SK-N-SH (cell line): ENCODE measurements around the gene PPFIBP2. TPM values are rescaled to one million over a fixed set of nuclear protein-coding genes. Genes with fewer than 3 reads are reported as not detected.

Experiments
- CTCF ChIA-PET: fragments of 300-600, 350-600 bp; formaldehyde crosslinking; extraction: SDS; loops from one replicate; lab custom pipeline; 2021; lab: Yijun Ruan, JAX
- POLR2A ChIA-PET: fragments of 350-600 bp; sonication (Branson Sonifier 250); formaldehyde crosslinking; extraction: SDS; loops from one replicate; lab custom pipeline; 2020; ENCODE audit warnings: antibody characterized with exemption, inconsistent platforms; lab: Yijun Ruan, JAX
- DNase-seq: peaks from one replicate; pipeline ENCODE4 v3.0.0; 2012
- H2AFZ ChIP-seq: fragments of 200-600 bp; sonication (generic); 2 replicates; pipeline ENCODE4 v1.8.1; 2016; ENCODE audit warnings: antibody characterized with exemption, mild to moderate bottlenecking, low read depth
- H3F3A ChIP-seq: fragments of 200-600 bp; sonication (generic); replicated peaks from 2 replicates; pipeline ENCODE3; 2016; ENCODE audit warnings: antibody characterized with exemption, mild to moderate bottlenecking; ENCODE audit not compliant: insufficient read depth
- H3K27ac ChIP-seq, 2 experiments: fragments of 200-500 bp in 1 of 2; fragments of 200-600 bp in 1 of 2; sonication (Bioruptor generic) in 1 of 2; sonication (generic), shearing (Covaris generic) in 1 of 2; 2 replicates each; pipeline versions ENCODE4 v1.5.1 to v1.6.1; 2014 to 2016; ENCODE audit warnings: low read depth in 2 of 2, inconsistent platforms in 1 of 2, low read length in 1 of 2, mild to moderate bottlenecking in 1 of 2, mixed read lengths in 1 of 2
- H3K27me3 ChIP-seq: fragments of 200-600 bp; sonication (generic), shearing (Covaris generic); 2 replicates; pipeline ENCODE4 v1.6.1; 2016; ENCODE audit warnings: mixed run types; ENCODE audit not compliant: insufficient read depth
- H3K36me3 ChIP-seq, 2 experiments: fragments of 200-500 bp in 1 of 2; fragments of 200-600 bp in 1 of 2; sonication (Bioruptor generic) in 1 of 2; sonication (generic) in 1 of 2; replicated peaks in 1 of 2; 2 replicates each; pipeline versions ENCODE3 to v1.5.1; 2014 to 2016; ENCODE audit warnings: low read length in 1 of 2, mild to moderate bottlenecking in 1 of 2; ENCODE audit not compliant: insufficient read depth in 2 of 2, control insufficient read depth in 1 of 2
- H3K4me1 ChIP-seq, 2 experiments: fragments of 200-500 bp in 1 of 2; fragments of 200-600 bp in 1 of 2; sonication (Bioruptor generic) in 1 of 2; sonication (generic), shearing (Covaris generic) in 1 of 2; 2 replicates each; pipeline versions ENCODE4 v1.5.1 to v1.6.1; 2014 to 2016; ENCODE audit warnings: low read depth in 1 of 2, low read length in 1 of 2, mixed run types in 1 of 2; ENCODE audit not compliant: insufficient read depth in 2 of 2, control insufficient read depth in 1 of 2
- H3K4me2 ChIP-seq: fragments of 200-600 bp; sonication (generic), shearing (Covaris generic); 2 replicates; pipeline ENCODE4 v1.6.1; 2017; ENCODE audit warnings: mixed run types
- H3K4me3 ChIP-seq, 2 experiments: fragments of 200-500 bp in 1 of 2; fragments of 200-600 bp in 1 of 2; sonication (Bioruptor generic) in 1 of 2; sonication (generic), shearing (Covaris generic) in 1 of 2; 2 replicates each; pipeline versions ENCODE4 v1.5.1 to v1.8.1; 2014 to 2016; ENCODE audit warnings: low read depth in 2 of 2, inconsistent platforms in 1 of 2, low read length in 1 of 2, mild to moderate bottlenecking in 1 of 2, mixed read lengths in 1 of 2, moderate library complexity in 1 of 2
- H3K79me2 ChIP-seq: fragments of 200-600 bp; sonication (generic); 2 replicates; pipeline ENCODE4 v1.8.1; 2017; ENCODE audit warnings: mild to moderate bottlenecking; ENCODE audit not compliant: insufficient read depth
- H3K9ac ChIP-seq: fragments of 200-600 bp; sonication (generic); 2 replicates; pipeline ENCODE4 v1.6.1; 2017; ENCODE audit warnings: mixed run types
- H3K9me2 ChIP-seq: fragments of 200-600 bp; sonication (generic); 2 replicates; pipeline ENCODE4 v1.6.1; 2017; ENCODE audit warnings: mixed run types
- H3K9me3 ChIP-seq: fragments of 200-600 bp; sonication (generic); 2 replicates; pipeline ENCODE4 v1.6.1; 2017; ENCODE audit warnings: mixed run types, mild to moderate bottlenecking, moderate library complexity
- H4K20me1 ChIP-seq: fragments of 200-600 bp; sonication (generic); 2 replicates; pipeline ENCODE4 v1.6.1; 2017; ENCODE audit warnings: mild to moderate bottlenecking, mixed run types; ENCODE audit not compliant: insufficient read depth
- CHD2 ChIP-seq: fragments of 150-350 bp; IDR thresholded peaks from 2 replicates; pipeline ENCODE4 v1.6.1; 2018; ENCODE audit warnings: low read length; ENCODE audit not compliant: partially characterized antibody
- ELF1 ChIP-seq: IDR thresholded peaks from 2 replicates; pipeline ENCODE4 v1.4.0; 2012
- EZH2phosphoT487 ChIP-seq: fragments of 200-600 bp; sonication (generic); IDR thresholded peaks from 2 replicates; pipeline ENCODE4 v1.6.1; 2017; ENCODE audit warnings: low read depth, mixed run types, mild to moderate bottlenecking, antibody characterized with exemption, moderate library complexity, borderline replicate concordance
- FOXJ3 ChIP-seq: sonication (generic); formaldehyde crosslinking; IDR thresholded peaks from 2 replicates; pipeline ENCODE4 v1.5.1; 2020; ENCODE audit warnings: mild to moderate bottlenecking, missing genetic modification reagents
- FOXM1 ChIP-seq: IDR thresholded peaks from 2 replicates; pipeline ENCODE4 v1.4.0; 2012; ENCODE audit warnings: low read depth, mild to moderate bottlenecking
- GATA2 ChIP-seq: sonication (generic); formaldehyde crosslinking; IDR thresholded peaks from 2 replicates; pipeline ENCODE4 v1.5.0; 2020; ENCODE audit warnings: mild to moderate bottlenecking, missing genetic modification reagents
- IRF3 ChIP-seq: fragments of 150-350 bp; IDR thresholded peaks from 2 replicates; pipeline ENCODE4 v1.6.1; 2016; ENCODE audit warnings: mild to moderate bottlenecking, low read depth, low read length
- MAX ChIP-seq: IDR thresholded peaks from 2 replicates; pipeline ENCODE4 v1.4.0; 2012; ENCODE audit warnings: low read depth
- MEF2A ChIP-seq: IDR thresholded peaks from 2 replicates; pipeline ENCODE4 v1.4.0; 2012; ENCODE audit warnings: low read depth, borderline replicate concordance
- NFIC ChIP-seq: IDR thresholded peaks from 2 replicates; pipeline ENCODE4 v1.4.0; 2012; ENCODE audit warnings: borderline replicate concordance
- RAD21 ChIP-seq: IDR thresholded peaks from 2 replicates; pipeline ENCODE4 v1.6.1; 2012; ENCODE audit warnings: mild to moderate bottlenecking, low read length
- RCOR1 ChIP-seq: fragments of 150-350 bp; IDR thresholded peaks from 2 replicates; pipeline ENCODE4 v1.6.1; 2017; ENCODE audit warnings: antibody characterized with exemption, low read length
- RFX5 ChIP-seq: IDR thresholded peaks from 2 replicates; pipeline ENCODE4 v1.6.1; 2012; ENCODE audit warnings: mild to moderate bottlenecking, improper control_type of control experiment, low read length
- RXRA ChIP-seq: IDR thresholded peaks from 2 replicates; pipeline ENCODE4 v1.4.0; 2012; ENCODE audit warnings: low read depth, mild to moderate bottlenecking, borderline replicate concordance
- SMC3 ChIP-seq: IDR thresholded peaks from 2 replicates; pipeline ENCODE4 v1.6.1; 2012; ENCODE audit warnings: low read depth, low read length, improper control_type of control experiment
- TCF12 ChIP-seq: IDR thresholded peaks from 2 replicates; pipeline ENCODE4 v1.4.0; 2012
- USF1 ChIP-seq: IDR thresholded peaks from 2 replicates; pipeline ENCODE4 v1.4.0; 2012; ENCODE audit warnings: low read depth, borderline replicate concordance
- YY1 ChIP-seq: IDR thresholded peaks from 2 replicates; pipeline ENCODE4 v1.4.0; 2012; ENCODE audit warnings: low read depth, mild to moderate bottlenecking
- WGBS: methylation state at CpG from one replicate; pipeline ENCODE4 v1.1.6; 2017; ENCODE audit warnings: low lambda C conversion rate; 5-methylcytosine and 5-hydroxymethylcytosine counted together
- polyA plus RNA-seq, 3 experiments: library from polyadenylated mRNA; depleted of rRNA; stranded (reverse); fragments of >200 nt; gene quantifications; 2 replicates each; pipeline ENCODE4 v1.2.3, GENCODE V29; 2012
- TF ChIP-seq, protein P1 (sequence below): fragments of 200-600 bp; sonication (generic); IDR thresholded peaks from 2 replicates; pipeline ENCODE4 v1.6.1; 2017; ENCODE audit warnings: antibody characterized with exemption, mild to moderate bottlenecking, moderate library complexity
- TF ChIP-seq, protein P2 (sequence below): IDR thresholded peaks from 2 replicates; pipeline ENCODE4; 2012
- TF ChIP-seq, protein P3 (sequence below): fragments of 150-350 bp; IDR thresholded peaks from 2 replicates; pipeline ENCODE4 v1.6.1; 2017; ENCODE audit warnings: antibody characterized with exemption, low read length, low read depth, borderline replicate concordance

PPFIBP2 gene
- polyA plus RNA-seq, 1 of the 3 experiments (the other 2 are of a cell fraction): 0.67 TPM

DNA sequence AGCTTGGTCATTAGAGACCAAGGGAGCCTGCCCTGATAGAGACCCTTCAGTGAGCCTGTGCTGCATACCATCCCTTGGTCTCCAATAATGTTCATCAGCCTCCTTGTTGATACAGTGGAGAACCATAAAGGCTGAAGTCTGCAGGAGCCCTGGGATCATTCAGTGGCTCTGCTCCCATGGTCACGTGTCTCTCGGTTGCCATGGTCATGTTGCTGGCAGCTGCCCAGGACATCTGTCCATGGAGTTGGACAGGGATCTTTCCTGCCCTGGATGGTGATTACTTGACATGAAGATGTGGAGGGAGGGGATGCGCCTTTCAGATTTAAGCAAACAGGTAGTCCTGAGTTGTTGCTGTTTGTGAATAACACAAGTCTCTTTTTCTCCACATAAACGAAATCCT, 121.3 kb downstream of the PPFIBP2 start:
- H3K27ac ChIP-seq: no peak overlapping the region
- H3K9me3 ChIP-seq: no peaks in the 10 kb centered on the region
- no peak for DNase-seq
- H2AFZ ChIP-seq: no peak overlapping the region
- H3K9ac ChIP-seq: no peak overlapping the region
- H3K27me3 ChIP-seq: no peaks in the 10 kb centered on the region
- H3K4me2 ChIP-seq: no peak overlapping the region
- H4K20me1 ChIP-seq: no peaks in the 10 kb centered on the region
- H3K4me3 ChIP-seq: no peak overlapping the region
- no peaks in the 10 kb centered on the region for H3K79me2 ChIP-seq
- H3K9me2 ChIP-seq: no peaks in the 10 kb centered on the region
- ChIA-PET CTCF (interaction anchor here (0.7 to 1.1 kb wide), 2 partner anchors 22 to 37 kb away, joined by 3 read pairs; no protein-coding TSS in a partner anchor), POLR2A (no interaction called here)
- TF ChIP-seq EZH2phosphoT487 (no peak), TCF12 (no peak), RAD21 (no peak), MEF2A (no peak), YY1 (no peak), IRF3 (no peak), FOXM1 (no peak), FOXJ3 (CRISPR knock-in tag) (no peak), NFIC (no peak), SMC3 (no peak), USF1 (no peak), RFX5 (no peak), GATA2 (CRISPR knock-in tag) (no peak)
- peaks cover 0 to 5% of the 10 kb centered on the region in 2 experiments; a peak in 1 of 4 replicates for H3K4me1 ChIP-seq
- peaks cover 0 to 2% of the 10 kb centered on the region in 2 experiments for H3K36me3 ChIP-seq
- H3F3A ChIP-seq: peaks cover 8% of the 10 kb centered on the region
- WGBS: 32% methylated on average over 3 of the region's 4 CpGs

DNA sequence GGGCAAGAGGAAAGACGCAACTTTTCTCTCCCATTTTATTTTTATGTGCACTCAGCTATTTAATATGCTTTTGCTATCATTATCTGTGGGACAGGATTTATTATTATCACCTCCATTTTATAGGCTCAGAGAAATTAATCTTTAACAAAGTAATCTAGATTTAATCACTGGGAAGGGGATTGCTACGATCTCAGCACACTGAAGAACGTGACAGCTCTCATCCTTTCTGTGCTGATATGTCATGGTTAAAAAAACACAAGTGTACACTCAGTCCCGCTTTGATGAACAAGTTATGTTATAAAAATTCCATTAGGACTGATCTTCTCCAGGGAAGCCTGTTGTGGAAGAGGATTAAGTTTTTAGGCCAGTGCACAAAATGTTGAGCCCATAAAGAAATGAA, 121.9 kb downstream of the PPFIBP2 start:
- POLR2A ChIA-PET: no interaction called here
- Histone ChIP-seq H3K4me2 (no peak overlapping the region), H3K9me2 (no peaks in the 10 kb centered on the region), H3K9ac (no peak overlapping the region), H2AFZ (no peak overlapping the region), H3K9me3 (no peaks in the 10 kb centered on the region), H3K27me3 (no peaks in the 10 kb centered on the region), H4K20me1 (no peaks in the 10 kb centered on the region), H3K79me2 (no peaks in the 10 kb centered on the region), H3K36me3 (peaks cover 0 to 2% of the 10 kb centered on the region in 2 experiments), H3F3A (peaks cover 8% of the 10 kb centered on the region), H3K4me1 (peaks cover 0 to 4% of the 10 kb centered on the region in 2 experiments; a peak in 1 of 4 replicates), H3K4me3 (no peak overlapping the region), H3K27ac (no peak overlapping the region)
- DNase-seq: no peak
- CTCF ChIA-PET: interaction anchor here (0.7 to 1.1 kb wide), 2 partner anchors 38 to 131 kb away, joined by 3 read pairs; no protein-coding TSS in a partner anchor
- WGBS: 84% methylated on average over 4 of the region's 4 CpGs
- TF ChIP-seq MAX (no peak), ELF1 (no peak), RXRA (no peak), FOXM1 (no peak), MEF2A (no peak), EZH2phosphoT487 (no peak), IRF3 (no peak), CHD2 (no peak), RCOR1 (no peak), SMC3 (no peak)
- TF ChIP-seq, protein P1, sequence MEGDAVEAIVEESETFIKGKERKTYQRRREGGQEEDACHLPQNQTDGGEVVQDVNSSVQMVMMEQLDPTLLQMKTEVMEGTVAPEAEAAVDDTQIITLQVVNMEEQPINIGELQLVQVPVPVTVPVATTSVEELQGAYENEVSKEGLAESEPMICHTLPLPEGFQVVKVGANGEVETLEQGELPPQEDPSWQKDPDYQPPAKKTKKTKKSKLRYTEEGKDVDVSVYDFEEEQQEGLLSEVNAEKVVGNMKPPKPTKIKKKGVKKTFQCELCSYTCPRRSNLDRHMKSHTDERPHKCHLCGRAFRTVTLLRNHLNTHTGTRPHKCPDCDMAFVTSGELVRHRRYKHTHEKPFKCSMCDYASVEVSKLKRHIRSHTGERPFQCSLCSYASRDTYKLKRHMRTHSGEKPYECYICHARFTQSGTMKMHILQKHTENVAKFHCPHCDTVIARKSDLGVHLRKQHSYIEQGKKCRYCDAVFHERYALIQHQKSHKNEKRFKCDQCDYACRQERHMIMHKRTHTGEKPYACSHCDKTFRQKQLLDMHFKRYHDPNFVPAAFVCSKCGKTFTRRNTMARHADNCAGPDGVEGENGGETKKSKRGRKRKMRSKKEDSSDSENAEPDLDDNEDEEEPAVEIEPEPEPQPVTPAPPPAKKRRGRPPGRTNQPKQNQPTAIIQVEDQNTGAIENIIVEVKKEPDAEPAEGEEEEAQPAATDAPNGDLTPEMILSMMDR: no peak
- TF ChIP-seq, protein P2, sequence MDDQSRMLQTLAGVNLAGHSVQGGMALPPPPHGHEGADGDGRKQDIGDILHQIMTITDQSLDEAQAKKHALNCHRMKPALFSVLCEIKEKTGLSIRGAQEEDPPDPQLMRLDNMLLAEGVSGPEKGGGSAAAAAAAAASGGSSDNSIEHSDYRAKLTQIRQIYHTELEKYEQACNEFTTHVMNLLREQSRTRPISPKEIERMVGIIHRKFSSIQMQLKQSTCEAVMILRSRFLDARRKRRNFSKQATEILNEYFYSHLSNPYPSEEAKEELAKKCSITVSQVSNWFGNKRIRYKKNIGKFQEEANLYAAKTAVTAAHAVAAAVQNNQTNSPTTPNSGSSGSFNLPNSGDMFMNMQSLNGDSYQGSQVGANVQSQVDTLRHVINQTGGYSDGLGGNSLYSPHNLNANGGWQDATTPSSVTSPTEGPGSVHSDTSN: no peak
- TF ChIP-seq, protein P3, sequence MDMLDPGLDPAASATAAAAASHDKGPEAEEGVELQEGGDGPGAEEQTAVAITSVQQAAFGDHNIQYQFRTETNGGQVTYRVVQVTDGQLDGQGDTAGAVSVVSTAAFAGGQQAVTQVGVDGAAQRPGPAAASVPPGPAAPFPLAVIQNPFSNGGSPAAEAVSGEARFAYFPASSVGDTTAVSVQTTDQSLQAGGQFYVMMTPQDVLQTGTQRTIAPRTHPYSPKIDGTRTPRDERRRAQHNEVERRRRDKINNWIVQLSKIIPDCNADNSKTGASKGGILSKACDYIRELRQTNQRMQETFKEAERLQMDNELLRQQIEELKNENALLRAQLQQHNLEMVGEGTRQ: no peak
